Spleen (tissue), 7 donors: ENCODE data around the gene FOXP1.

Experiments used
- POLR2A ChIP-seq, 3 donors: fragments of 450-650 bp; IDR thresholded peaks; one replicate each; pipeline ENCODE4 v1.5.1; 2017; ENCODE audit warnings: antibody characterized with exemption in 3 of 3, mild to moderate bottlenecking in 1 of 3
- TF ChIP-seq, protein P1 (sequence below), 11 experiments: fragments of 200-600 bp in 7 of 11; fragments of 450-650 bp in 4 of 11; sonication (generic) in 4 of 11; IDR thresholded peaks in 8 of 11; conservative IDR thresholded peaks in 3 of 11; 1 replicate in 7 of 11; 2 replicates in 4 of 11; pipeline versions ENCODE4 v1.4.0 to v1.8.0; 2016 to 2021; ENCODE audit warnings: antibody characterized with exemption in 11 of 11, inconsistent platforms in 4 of 11, mild to moderate bottlenecking in 1 of 11
- donor health status: DM: no; HTN: no; CAD: no; lungs with moderate emphysema.
- donor health status: DM: no; HTN: no; CAD: no.
- donor health status: DM: no; HTN: no; CAD: no.

DNA sequence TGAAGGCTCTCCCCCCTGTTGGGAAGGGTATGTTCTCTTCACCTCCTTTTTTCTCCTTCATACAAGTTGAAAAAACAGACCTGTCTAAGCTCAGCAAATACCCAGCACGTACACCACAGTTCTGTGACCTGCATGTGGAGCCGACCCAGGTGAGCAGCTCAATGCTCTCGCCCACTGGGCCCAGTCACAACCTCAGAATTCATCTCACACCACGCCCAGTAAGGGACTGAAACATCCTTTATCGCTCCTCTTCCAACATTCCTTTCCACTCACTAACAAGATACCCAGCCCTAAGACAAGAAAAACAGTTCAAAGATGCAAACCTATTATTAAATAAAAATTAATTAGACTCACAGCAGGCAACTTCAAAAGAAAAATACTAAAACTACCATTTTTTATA lies 68.9 kb downstream of the FOXP1 start:
- TF ChIP-seq POLR2A (IDR thresholded peaks at IDR 0.05): no peak
- TF ChIP-seq, protein P1, sequence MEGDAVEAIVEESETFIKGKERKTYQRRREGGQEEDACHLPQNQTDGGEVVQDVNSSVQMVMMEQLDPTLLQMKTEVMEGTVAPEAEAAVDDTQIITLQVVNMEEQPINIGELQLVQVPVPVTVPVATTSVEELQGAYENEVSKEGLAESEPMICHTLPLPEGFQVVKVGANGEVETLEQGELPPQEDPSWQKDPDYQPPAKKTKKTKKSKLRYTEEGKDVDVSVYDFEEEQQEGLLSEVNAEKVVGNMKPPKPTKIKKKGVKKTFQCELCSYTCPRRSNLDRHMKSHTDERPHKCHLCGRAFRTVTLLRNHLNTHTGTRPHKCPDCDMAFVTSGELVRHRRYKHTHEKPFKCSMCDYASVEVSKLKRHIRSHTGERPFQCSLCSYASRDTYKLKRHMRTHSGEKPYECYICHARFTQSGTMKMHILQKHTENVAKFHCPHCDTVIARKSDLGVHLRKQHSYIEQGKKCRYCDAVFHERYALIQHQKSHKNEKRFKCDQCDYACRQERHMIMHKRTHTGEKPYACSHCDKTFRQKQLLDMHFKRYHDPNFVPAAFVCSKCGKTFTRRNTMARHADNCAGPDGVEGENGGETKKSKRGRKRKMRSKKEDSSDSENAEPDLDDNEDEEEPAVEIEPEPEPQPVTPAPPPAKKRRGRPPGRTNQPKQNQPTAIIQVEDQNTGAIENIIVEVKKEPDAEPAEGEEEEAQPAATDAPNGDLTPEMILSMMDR (IDR thresholded peaks at IDR 0.05 in 8 of 11, conservative IDR thresholded peaks at IDR 0.05 in 3 of 11): no peak
